A549 (cell line): ENCODE measurements around the gene BASP1.

ENCODE experiments used
- CTCF ChIP-seq: fragments of >200 bp; sonication (Bioruptor Twin); formaldehyde crosslinking; IDR thresholded peaks from 3 replicates; pipeline ENCODE4 v1.5.1; 2016
- EP300 ChIP-seq, 2 experiments: fragments of >200 bp; sonication (Bioruptor Twin); formaldehyde crosslinking; IDR thresholded peaks; 2 replicates in 1 of 2; 3 replicates in 1 of 2; pipeline ENCODE4 v1.6.1; 2016 to 2017
- HOXA7 ChIP-seq: fragments of 250-450 bp; sonication (Bioruptor Pico); IDR thresholded peaks from 2 replicates; pipeline ENCODE4 v1.5.0; 2020; ENCODE audit warnings: mild to moderate bottlenecking, moderate library complexity
- MAFK ChIP-seq: fragments of 450-650 bp; IDR thresholded peaks from 2 replicates; pipeline ENCODE4 v1.6.1; 2014; ENCODE audit not compliant: partially characterized antibody
- MAX ChIP-seq: IDR thresholded peaks from 2 replicates; pipeline ENCODE4 v1.6.1; 2012
- NFE2L2 ChIP-seq: fragments of 150-350 bp; conservative IDR thresholded peaks from 2 replicates; pipeline ENCODE4 v1.6.1; 2014; ENCODE audit warnings: low read length
- POLR2A ChIP-seq: IDR thresholded peaks from 2 replicates; pipeline ENCODE4 v1.6.1; 2012; ENCODE audit warnings: mild to moderate bottlenecking, low read length
- RAD21 ChIP-seq, 2 experiments: fragments of >200 bp in 1 of 2; sonication (Bioruptor Twin) in 1 of 2; formaldehyde crosslinking in 1 of 2; IDR thresholded peaks in 1 of 2; conservative IDR thresholded peaks in 1 of 2; 2 replicates in 1 of 2; 3 replicates in 1 of 2; pipeline ENCODE4 v1.6.1; 2012 to 2018; ENCODE audit warnings: inconsistent platforms in 1 of 2
- SMC3 ChIP-seq: fragments of >200 bp; sonication (Bioruptor Twin); formaldehyde crosslinking; IDR thresholded peaks from 3 replicates; pipeline ENCODE4 v1.6.1; 2018; ENCODE audit warnings: inconsistent platforms
- ZFP36 ChIP-seq: fragments of 450-650 bp; IDR thresholded peaks from 2 replicates; pipeline ENCODE4 v1.6.1; 2014; ENCODE audit warnings: borderline replicate concordance; ENCODE audit not compliant: partially characterized antibody
- ZNF302 ChIP-seq: fragments of 250-450 bp; sonication (Bioruptor Pico); IDR thresholded peaks from 2 replicates; pipeline ENCODE4 v1.9.0; 2021; ENCODE audit warnings: inconsistent platforms, mild to moderate bottlenecking, moderate library complexity
- TF ChIP-seq, protein P1 (sequence below): fragments of 200-600 bp; sonication (generic); IDR thresholded peaks from 2 replicates; pipeline ENCODE4 v1.6.1; 2016; ENCODE audit warnings: antibody characterized with exemption, mild to moderate bottlenecking, moderate library complexity

DNA sequence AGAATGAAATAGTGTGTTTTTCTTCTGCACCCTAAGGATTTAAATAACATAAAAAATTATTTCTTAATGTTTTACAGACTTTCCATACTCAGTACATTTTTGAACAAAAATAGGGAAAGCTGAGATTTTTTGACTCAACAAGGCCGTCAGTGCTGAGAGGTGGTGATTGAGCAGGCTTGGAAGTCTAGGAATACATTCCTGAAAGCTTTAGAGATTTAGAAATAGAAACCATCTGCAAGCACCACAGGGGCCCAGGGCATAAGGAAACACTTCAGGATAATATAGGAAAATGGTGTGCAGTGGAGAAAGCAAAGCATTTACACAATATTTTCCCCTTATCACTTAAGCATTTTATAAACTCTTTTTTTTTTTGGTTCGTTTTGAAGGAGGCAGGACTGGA, 5.2 kb downstream of the BASP1 start:
- no peak for TF ChIP-seq NFE2L2
- TF ChIP-seq CTCF = no peak
- TF ChIP-seq MAX = no peak
- no peak for TF ChIP-seq ZNF302 (CRISPR knock-in tag)
- TF ChIP-seq, protein P1, sequence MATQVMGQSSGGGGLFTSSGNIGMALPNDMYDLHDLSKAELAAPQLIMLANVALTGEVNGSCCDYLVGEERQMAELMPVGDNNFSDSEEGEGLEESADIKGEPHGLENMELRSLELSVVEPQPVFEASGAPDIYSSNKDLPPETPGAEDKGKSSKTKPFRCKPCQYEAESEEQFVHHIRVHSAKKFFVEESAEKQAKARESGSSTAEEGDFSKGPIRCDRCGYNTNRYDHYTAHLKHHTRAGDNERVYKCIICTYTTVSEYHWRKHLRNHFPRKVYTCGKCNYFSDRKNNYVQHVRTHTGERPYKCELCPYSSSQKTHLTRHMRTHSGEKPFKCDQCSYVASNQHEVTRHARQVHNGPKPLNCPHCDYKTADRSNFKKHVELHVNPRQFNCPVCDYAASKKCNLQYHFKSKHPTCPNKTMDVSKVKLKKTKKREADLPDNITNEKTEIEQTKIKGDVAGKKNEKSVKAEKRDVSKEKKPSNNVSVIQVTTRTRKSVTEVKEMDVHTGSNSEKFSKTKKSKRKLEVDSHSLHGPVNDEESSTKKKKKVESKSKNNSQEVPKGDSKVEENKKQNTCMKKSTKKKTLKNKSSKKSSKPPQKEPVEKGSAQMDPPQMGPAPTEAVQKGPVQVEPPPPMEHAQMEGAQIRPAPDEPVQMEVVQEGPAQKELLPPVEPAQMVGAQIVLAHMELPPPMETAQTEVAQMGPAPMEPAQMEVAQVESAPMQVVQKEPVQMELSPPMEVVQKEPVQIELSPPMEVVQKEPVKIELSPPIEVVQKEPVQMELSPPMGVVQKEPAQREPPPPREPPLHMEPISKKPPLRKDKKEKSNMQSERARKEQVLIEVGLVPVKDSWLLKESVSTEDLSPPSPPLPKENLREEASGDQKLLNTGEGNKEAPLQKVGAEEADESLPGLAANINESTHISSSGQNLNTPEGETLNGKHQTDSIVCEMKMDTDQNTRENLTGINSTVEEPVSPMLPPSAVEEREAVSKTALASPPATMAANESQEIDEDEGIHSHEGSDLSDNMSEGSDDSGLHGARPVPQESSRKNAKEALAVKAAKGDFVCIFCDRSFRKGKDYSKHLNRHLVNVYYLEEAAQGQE = no peak
- TF ChIP-seq POLR2A = no peak
- TF ChIP-seq SMC3 = no peak
- no peak for TF ChIP-seq ZFP36
- no peak for TF ChIP-seq MAFK
- no peak for TF ChIP-seq RAD21 (conservative IDR thresholded peaks at IDR 0.05 in 1 of 2, IDR thresholded peaks at IDR 0.05 in 1 of 2)
- no peak for TF ChIP-seq HOXA7 (CRISPR knock-in tag)
- no peak for TF ChIP-seq EP300 (IDR thresholded peaks at IDR 0.05)
